COLO668 (cell line): ENCODE measurements around the gene HLA-C.
"Not testable (repeated sequence)": the region's sequence is repeated elsewhere in the genome, so short reads cannot be mapped to it uniquely, and the experiment has no call there.

Experiments used
- DNase-seq: peaks from one replicate; lab custom pipeline; 2025; ENCODE audit not compliant: unreplicated experiment; lab: John Stamatoyannopoulos, UW

The HLA-C gene

GRCh38 chr6:31271641-31272357 is at the start of gene HLA-C:
TSS of gene HLA-C (minus strand) at chr6:31272092. CDS start at chr6:31272071, 21 bp downstream.
- DNase-seq, result peak; percentile 84

GRCh38 chr6:31321005-31321707 is 49.3 kb upstream of the HLA-C start:
- DNase-seq, result no peak

- DNase-seq, result peak; percentile 4
These were observed 45.1 kb upstream of the HLA-C start for GRCh38 chr6:31317036-31317435.

- no peak for DNase-seq
These were observed 37.7 kb upstream of the HLA-C start for GRCh38 chr6:31309641-31310040.

GRCh38 chr6:31308845-31309175 is 36.9 kb upstream of the HLA-C start:
- no peak for DNase-seq

GRCh38 chr6:31308050-31308844 is 36.4 kb upstream of the HLA-C start:
- no peak for DNase-seq

GRCh38 chr6:31307669-31308049 is 35.8 kb upstream of the HLA-C start:
- DNase-seq, result no peak

GRCh38 chr6:31305703-31306219 is 33.9 kb upstream of the HLA-C start:
- no peak for DNase-seq

- DNase-seq, result no peak
These were observed 32.8 kb upstream of the HLA-C start for GRCh38 chr6:31304683-31305082.

- peak; percentile 0 for DNase-seq
These were observed 28.9 kb upstream of the HLA-C start for GRCh38 chr6:31300797-31301196.

- no peak for DNase-seq
These were observed 28.1 kb upstream of the HLA-C start for GRCh38 chr6:31299947-31300346.

GRCh38 chr6:31299511-31299910 is 27.6 kb upstream of the HLA-C start:
- DNase-seq, result no peak

GRCh38 chr6:31294056-31294455 is 22.2 kb upstream of the HLA-C start:
- no peak for DNase-seq

GRCh38 chr6:31293343-31293742 is 21.5 kb upstream of the HLA-C start:
- no peak for DNase-seq

GRCh38 chr6:31289788-31290187 is 17.9 kb upstream of the HLA-C start:
- DNase-seq, result no peak

- DNase-seq, result no peak
These were observed 15.7 kb upstream of the HLA-C start for GRCh38 chr6:31287619-31288018.

- no peak for DNase-seq
These were observed 14.1 kb upstream of the HLA-C start for GRCh38 chr6:31285982-31286381.

GRCh38 chr6:31285486-31285885 is 13.6 kb upstream of the HLA-C start:
- no peak for DNase-seq

GRCh38 chr6:31279647-31280046 is 7.8 kb upstream of the HLA-C start:
- DNase-seq, result not testable (repeated sequence)

GRCh38 chr6:31272836-31273626 is 1.1 kb upstream of the HLA-C start:
- no peak for DNase-seq

GRCh38 chr6:31272436-31272835 is 544 bp upstream of the HLA-C start:
- DNase-seq, result no peak
